ENCODE data around the gene PTPN5.

DNA sequence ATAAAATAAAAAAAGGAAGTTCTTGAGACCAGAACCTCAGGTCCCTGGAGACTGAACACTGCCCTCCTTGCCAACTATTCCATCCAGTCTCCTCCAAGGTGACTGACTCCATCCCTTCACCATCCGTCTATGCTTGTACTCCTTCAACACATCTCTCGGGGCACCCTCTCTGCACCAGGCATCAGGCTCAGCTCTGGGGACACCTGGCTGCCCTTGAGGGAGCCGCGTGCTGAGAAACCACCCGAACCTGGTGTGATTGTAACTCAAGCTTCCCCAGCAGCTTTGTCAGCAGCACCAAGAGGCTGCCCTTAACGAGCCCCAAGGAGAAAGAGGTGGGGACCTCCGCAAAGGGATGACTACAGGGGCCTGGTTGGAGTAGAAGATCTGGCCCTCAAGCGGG is 1.7 kb downstream of the PTPN5 start:
- TF ChIP-seq, protein P1, sequence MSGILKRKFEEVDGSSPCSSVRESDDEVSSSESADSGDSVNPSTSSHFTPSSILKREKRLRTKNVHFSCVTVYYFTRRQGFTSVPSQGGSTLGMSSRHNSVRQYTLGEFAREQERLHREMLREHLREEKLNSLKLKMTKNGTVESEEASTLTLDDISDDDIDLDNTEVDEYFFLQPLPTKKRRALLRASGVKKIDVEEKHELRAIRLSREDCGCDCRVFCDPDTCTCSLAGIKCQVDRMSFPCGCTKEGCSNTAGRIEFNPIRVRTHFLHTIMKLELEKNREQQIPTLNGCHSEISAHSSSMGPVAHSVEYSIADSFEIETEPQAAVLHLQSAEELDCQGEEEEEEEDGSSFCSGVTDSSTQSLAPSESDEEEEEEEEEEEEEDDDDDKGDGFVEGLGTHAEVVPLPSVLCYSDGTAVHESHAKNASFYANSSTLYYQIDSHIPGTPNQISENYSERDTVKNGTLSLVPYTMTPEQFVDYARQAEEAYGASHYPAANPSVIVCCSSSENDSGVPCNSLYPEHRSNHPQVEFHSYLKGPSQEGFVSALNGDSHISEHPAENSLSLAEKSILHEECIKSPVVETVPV (CRISPR knock-in tag; IDR thresholded peaks at IDR 0.05): no peak
- TF ChIP-seq CSDC2 (CRISPR knock-in tag; IDR thresholded peaks at IDR 0.05) (no peak), BACH2 (CRISPR knock-in tag; IDR thresholded peaks at IDR 0.05; ENCODE audit: borderline replicate concordance) (no peak), ZNF8 (CRISPR knock-in tag; IDR thresholded peaks at IDR 0.05) (no peak), SNAI2 (CRISPR knock-in tag; IDR thresholded peaks at IDR 0.05) (no peak), ZFP30 (CRISPR knock-in tag; IDR thresholded peaks at IDR 0.05) (no peak), OSR1 (CRISPR knock-in tag; IDR thresholded peaks at IDR 0.05) (no peak), PPARA (CRISPR knock-in tag; IDR thresholded peaks at IDR 0.05; ENCODE audit: borderline replicate concordance) (no peak), GLIS3 (CRISPR knock-in tag; IDR thresholded peaks at IDR 0.05) (no peak)
- TF ChIP-seq, protein P2, sequence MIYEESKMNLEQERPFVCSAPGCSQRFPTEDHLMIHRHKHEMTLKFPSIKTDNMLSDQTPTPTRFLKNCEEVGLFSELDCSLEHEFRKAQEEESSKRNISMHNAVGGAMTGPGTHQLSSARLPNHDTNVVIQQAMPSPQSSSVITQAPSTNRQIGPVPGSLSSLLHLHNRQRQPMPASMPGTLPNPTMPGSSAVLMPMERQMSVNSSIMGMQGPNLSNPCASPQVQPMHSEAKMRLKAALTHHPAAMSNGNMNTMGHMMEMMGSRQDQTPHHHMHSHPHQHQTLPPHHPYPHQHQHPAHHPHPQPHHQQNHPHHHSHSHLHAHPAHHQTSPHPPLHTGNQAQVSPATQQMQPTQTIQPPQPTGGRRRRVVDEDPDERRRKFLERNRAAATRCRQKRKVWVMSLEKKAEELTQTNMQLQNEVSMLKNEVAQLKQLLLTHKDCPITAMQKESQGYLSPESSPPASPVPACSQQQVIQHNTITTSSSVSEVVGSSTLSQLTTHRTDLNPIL (CRISPR knock-in tag; IDR thresholded peaks at IDR 0.05; ENCODE audit: low read depth): no peak

All from SK-N-SH treated with all-trans-retinoic acid at 6 μM for 48 hours (cell line).